ENCODE measurements around the gene TMEM154.

TMEM154 gene

GRCh38 chr4:152577708-152578396 lies 101.9 kb downstream of the TMEM154 start:
- no peak overlapping the region for H2BK5ac ChIP-seq (ENCODE audit: low read depth, low read length, poor library complexity, severe bottlenecking)
- no peak overlapping the region for H2BK15ac ChIP-seq (ENCODE audit: low read depth, poor library complexity, severe bottlenecking)
- H3K9me3 ChIP-seq (ENCODE audit: control insufficient read depth, low read length), result no peaks in the 10 kb centered on the region
- no peaks in the 10 kb centered on the region for H3K79me1 ChIP-seq (replicated peaks; ENCODE audit: low read length, poor library complexity, severe bottlenecking)
- H3K27me3 ChIP-seq (ENCODE audit: control insufficient read depth in 1 of 2, insufficient read depth in 1 of 2, low read length in 2 of 2), result no peaks in the 10 kb centered on the region
- 77% methylated on average over 4 of the region's 6 CpGs for WGBS
- no peak overlapping the region for H3K4me3 ChIP-seq (ENCODE audit: insufficient read depth in 1 of 2, low read depth in 1 of 2, low read length in 2 of 2)
- H2AK5ac ChIP-seq (ENCODE audit: low read length, severe bottlenecking), result no peak overlapping the region
- H2BK120ac ChIP-seq (ENCODE audit: low read depth, low read length), result no peak overlapping the region
- no peak overlapping the region for H2AFZ ChIP-seq (ENCODE audit: low read depth, low read length)
- no peak overlapping the region for H2BK12ac ChIP-seq (ENCODE audit: low read length in 2 of 2)
- no peak overlapping the region for H3K14ac ChIP-seq (ENCODE audit: low read length in 2 of 2)
- no peak overlapping the region for H3K18ac ChIP-seq (ENCODE audit: low read depth in 1 of 2, low read length in 2 of 2)
- no peaks in the 10 kb centered on the region for H3K36me3 ChIP-seq (ENCODE audit: control insufficient read depth in 1 of 2, insufficient read depth in 2 of 2, low read depth in 1 of 2, low read length in 2 of 2)
- H4K91ac ChIP-seq (ENCODE audit: low read length), result no peak overlapping the region
- no peak overlapping the region for H3K4me2 ChIP-seq (ENCODE audit: low read length, poor library complexity, severe bottlenecking)
- H4K8ac ChIP-seq (ENCODE audit: low read length), result no peak overlapping the region
- no peak overlapping the region for H3K4ac ChIP-seq (ENCODE audit: low read depth in 1 of 2, low read length in 2 of 2)
- no peak overlapping the region for H3K27ac ChIP-seq (ENCODE audit: low read length, poor library complexity, severe bottlenecking)
- no peak overlapping the region for H3K9ac ChIP-seq (ENCODE audit: low read length)
- no peak overlapping the region for H3K23ac ChIP-seq (ENCODE audit: low read length in 2 of 2)
- no peaks in the 10 kb centered on the region for H3K4me1 ChIP-seq (ENCODE audit: control insufficient read depth, insufficient read depth, low read depth, low read length)
- DNase-seq, result no peak

GRCh38 chr4:152575533-152575932 lies 104.3 kb downstream of the TMEM154 start:
- no peak overlapping the region for H3K4me3 ChIP-seq (ENCODE audit: insufficient read depth in 1 of 2, low read depth in 1 of 2, low read length in 2 of 2)

GRCh38 chr4:152573861-152574260 lies 105.9 kb downstream of the TMEM154 start:
- no peak overlapping the region for H2AFZ ChIP-seq (ENCODE audit: low read depth, low read length)
- no peak overlapping the region for H3K18ac ChIP-seq (ENCODE audit: low read depth in 1 of 2, low read length in 2 of 2)
- 75% methylated on average over 1 of the region's 2 CpGs for WGBS
- H2BK120ac ChIP-seq (ENCODE audit: low read depth, low read length), result no peak overlapping the region
- no peaks in the 10 kb centered on the region for H3K79me1 ChIP-seq (replicated peaks; ENCODE audit: low read length, poor library complexity, severe bottlenecking)
- H4K91ac ChIP-seq (ENCODE audit: low read length), result no peak overlapping the region
- no peak overlapping the region for H3K23ac ChIP-seq (ENCODE audit: low read length in 2 of 2)
- no peak overlapping the region for H4K8ac ChIP-seq (ENCODE audit: low read length)
- H3K4me2 ChIP-seq (ENCODE audit: low read length, poor library complexity, severe bottlenecking), result no peak overlapping the region
- no peak overlapping the region for H3K4me3 ChIP-seq (ENCODE audit: insufficient read depth in 1 of 2, low read depth in 1 of 2, low read length in 2 of 2)
- no peak for DNase-seq
- no peak overlapping the region for H3K14ac ChIP-seq (ENCODE audit: low read length in 2 of 2)
- H3K4ac ChIP-seq (ENCODE audit: low read depth in 1 of 2, low read length in 2 of 2), result no peak overlapping the region
- no peak overlapping the region for H2BK15ac ChIP-seq (ENCODE audit: low read depth, poor library complexity, severe bottlenecking)
- H3K9me3 ChIP-seq (ENCODE audit: control insufficient read depth, low read length), result no peaks in the 10 kb centered on the region
- H3K27me3 ChIP-seq (ENCODE audit: control insufficient read depth in 1 of 2, insufficient read depth in 1 of 2, low read length in 2 of 2), result no peaks in the 10 kb centered on the region
- H2BK5ac ChIP-seq (ENCODE audit: low read depth, low read length, poor library complexity, severe bottlenecking), result no peak overlapping the region
- H3K9ac ChIP-seq (ENCODE audit: low read length), result no peak overlapping the region
- H2AK5ac ChIP-seq (ENCODE audit: low read length, severe bottlenecking), result no peak overlapping the region
- H2BK12ac ChIP-seq (ENCODE audit: low read length in 2 of 2), result no peak overlapping the region
- H3K36me3 ChIP-seq (ENCODE audit: control insufficient read depth in 1 of 2, insufficient read depth in 2 of 2, low read depth in 1 of 2, low read length in 2 of 2), result no peaks in the 10 kb centered on the region
- no peaks in the 10 kb centered on the region for H3K4me1 ChIP-seq (ENCODE audit: control insufficient read depth, insufficient read depth, low read depth, low read length)
- H3K27ac ChIP-seq (ENCODE audit: low read length, poor library complexity, severe bottlenecking), result no peak overlapping the region

More at GRCh38 chr4:152575533-152575932, 104.3 kb downstream of the TMEM154 start:
- H2AFZ ChIP-seq (ENCODE audit: low read depth, low read length), result no peak overlapping the region
- no CpG with 5 or more reads among the region's 1 CpG for WGBS
- no peak overlapping the region for H2AK5ac ChIP-seq (ENCODE audit: low read length, severe bottlenecking)
- no peak overlapping the region for H3K18ac ChIP-seq (ENCODE audit: low read depth in 1 of 2, low read length in 2 of 2)
- no peak overlapping the region for H2BK12ac ChIP-seq (ENCODE audit: low read length in 2 of 2)
- H3K27me3 ChIP-seq (ENCODE audit: control insufficient read depth in 1 of 2, insufficient read depth in 1 of 2, low read length in 2 of 2), result no peaks in the 10 kb centered on the region
- no peak overlapping the region for H3K4ac ChIP-seq (ENCODE audit: low read depth in 1 of 2, low read length in 2 of 2)
- no peak overlapping the region for H2BK120ac ChIP-seq (ENCODE audit: low read depth, low read length)
- DNase-seq, result no peak
- no peak overlapping the region for H4K8ac ChIP-seq (ENCODE audit: low read length)
- H3K4me1 ChIP-seq (ENCODE audit: control insufficient read depth, insufficient read depth, low read depth, low read length), result no peaks in the 10 kb centered on the region
- no peak overlapping the region for H3K4me2 ChIP-seq (ENCODE audit: low read length, poor library complexity, severe bottlenecking)
- H2BK5ac ChIP-seq (ENCODE audit: low read depth, low read length, poor library complexity, severe bottlenecking), result no peak overlapping the region
- H3K9me3 ChIP-seq (ENCODE audit: control insufficient read depth, low read length), result no peaks in the 10 kb centered on the region
- H3K23ac ChIP-seq (ENCODE audit: low read length in 2 of 2), result no peak overlapping the region
- no peak overlapping the region for H2BK15ac ChIP-seq (ENCODE audit: low read depth, poor library complexity, severe bottlenecking)
- H3K9ac ChIP-seq (ENCODE audit: low read length), result no peak overlapping the region
- H3K36me3 ChIP-seq (ENCODE audit: control insufficient read depth in 1 of 2, insufficient read depth in 2 of 2, low read depth in 1 of 2, low read length in 2 of 2), result no peaks in the 10 kb centered on the region
- no peak overlapping the region for H4K91ac ChIP-seq (ENCODE audit: low read length)
- no peaks in the 10 kb centered on the region for H3K79me1 ChIP-seq (replicated peaks; ENCODE audit: low read length, poor library complexity, severe bottlenecking)
- no peak overlapping the region for H3K14ac ChIP-seq (ENCODE audit: low read length in 2 of 2)
- H3K27ac ChIP-seq (ENCODE audit: low read length, poor library complexity, severe bottlenecking), result no peak overlapping the region

GRCh38 chr4:152572417-152573086 lies 107.2 kb downstream of the TMEM154 start:
- Histone ChIP-seq H3K18ac (ENCODE audit: low read depth in 1 of 2, low read length in 2 of 2) (no peak overlapping the region), H3K36me3 (ENCODE audit: control insufficient read depth in 1 of 2, insufficient read depth in 2 of 2, low read depth in 1 of 2, low read length in 2 of 2) (no peaks in the 10 kb centered on the region), H2BK15ac (ENCODE audit: low read depth, poor library complexity, severe bottlenecking) (no peak overlapping the region), H3K4me2 (ENCODE audit: low read length, poor library complexity, severe bottlenecking) (no peak overlapping the region), H3K9ac (ENCODE audit: low read length) (no peak overlapping the region), H3K4me3 (ENCODE audit: insufficient read depth in 1 of 2, low read depth in 1 of 2, low read length in 2 of 2) (no peak overlapping the region), H2BK5ac (ENCODE audit: low read depth, low read length, poor library complexity, severe bottlenecking) (no peak overlapping the region), H3K14ac (ENCODE audit: low read length in 2 of 2) (no peak overlapping the region), H3K79me1 (replicated peaks; ENCODE audit: low read length, poor library complexity, severe bottlenecking) (no peaks in the 10 kb centered on the region), H3K23ac (ENCODE audit: low read length in 2 of 2) (no peak overlapping the region), H2AFZ (ENCODE audit: low read depth, low read length) (no peak overlapping the region), H2BK12ac (ENCODE audit: low read length in 2 of 2) (peak overlapping the region in 1 of 2 experiments; percentile 39), H3K27ac (ENCODE audit: low read length, poor library complexity, severe bottlenecking) (no peak overlapping the region), H4K91ac (ENCODE audit: low read length) (peak overlapping the region; percentile 39), H3K4me1 (ENCODE audit: control insufficient read depth, insufficient read depth, low read depth, low read length) (no peaks in the 10 kb centered on the region), H3K27me3 (ENCODE audit: control insufficient read depth in 1 of 2, insufficient read depth in 1 of 2, low read length in 2 of 2) (no peaks in the 10 kb centered on the region), H4K8ac (ENCODE audit: low read length) (peak overlapping the region; percentile 82), H3K9me3 (ENCODE audit: control insufficient read depth, low read length) (no peaks in the 10 kb centered on the region), H2BK120ac (ENCODE audit: low read depth, low read length) (peak overlapping the region; percentile 19), H3K4ac (ENCODE audit: low read depth in 1 of 2, low read length in 2 of 2) (no peak overlapping the region), H2AK5ac (ENCODE audit: low read length, severe bottlenecking) (no peak overlapping the region)
- WGBS, result 88% methylated on average over 5 of the region's 9 CpGs
- peak; percentile 88 for DNase-seq
